HL-60/S4 treated with retinoic acid at 250 ng/mL for 4 days and 3 days (cell line): Measurements from ENCODE around the gene PXMP4.
"Not testable (repeated sequence)": the region's sequence is repeated elsewhere in the genome, so short reads cannot be mapped to it uniquely, and the experiment has no call there.

Source experiments
- in situ Hi-C: fragments of 300-500 bp; cut with MboI; formaldehyde crosslinking; loops from 2 replicates; pipeline ENCODE4 v1.7.0; 2022; ENCODE audit warnings: low sequenced_read_pairs

Gene PXMP4

GRCh38 chr20:33719989-33720709 lies at the start of gene PXMP4:
TSS of gene PXMP4 (minus strand) at chr20:33720310. CDS start at chr20:33720207, 103 bp downstream.
- in situ Hi-C loops, result no loop called here

DNA sequence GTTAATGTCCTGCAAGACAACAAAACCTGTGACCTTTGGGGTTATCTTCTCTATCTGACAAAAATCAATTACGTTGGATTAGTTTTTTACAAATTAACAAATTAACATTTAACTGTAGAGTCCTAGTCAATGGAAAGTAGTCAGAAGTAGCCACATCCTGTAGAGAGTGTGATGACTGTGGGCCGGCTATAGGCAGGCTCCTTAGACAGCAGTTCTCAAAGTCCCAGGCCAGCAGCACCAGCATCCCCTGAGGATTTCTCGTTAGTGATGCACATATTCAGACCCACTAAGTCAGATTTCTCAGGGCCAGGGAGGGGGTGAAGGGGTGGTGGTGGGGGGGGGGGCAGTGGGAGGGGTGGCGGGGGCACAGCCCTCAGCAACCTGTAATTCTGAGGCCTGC lies 48.9 kb upstream of the PXMP4 start:
- in situ Hi-C loops, result no loop called here

- in situ Hi-C loops, result no loop called here
Measured at GRCh38 chr20:33767777-33768138, 47.6 kb upstream of the PXMP4 start.

GRCh38 chr20:33766686-33767085 lies 46.6 kb upstream of the PXMP4 start:
- in situ Hi-C loops, result no loop called here

DNA sequence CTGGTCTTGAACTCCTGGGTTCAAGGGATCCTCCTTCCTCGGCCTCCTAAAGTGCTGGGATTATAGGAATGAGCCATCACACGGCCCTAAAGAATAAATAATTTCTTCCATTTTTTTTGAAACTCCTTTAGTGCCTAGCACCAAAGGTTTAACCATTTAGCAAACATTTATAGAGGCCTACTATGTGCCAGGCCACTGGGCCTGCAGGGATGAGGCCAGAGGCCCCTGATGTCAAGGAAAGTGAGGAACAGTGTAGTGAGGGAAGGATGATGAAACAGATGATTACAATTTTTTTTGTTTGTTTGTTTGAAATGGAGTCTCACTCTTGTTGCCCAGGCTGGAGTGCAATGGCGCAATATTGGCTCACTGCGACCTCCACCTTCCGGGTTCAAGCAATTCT lies 45.5 kb upstream of the PXMP4 start:
- in situ Hi-C loops, result no loop called here

DNA sequence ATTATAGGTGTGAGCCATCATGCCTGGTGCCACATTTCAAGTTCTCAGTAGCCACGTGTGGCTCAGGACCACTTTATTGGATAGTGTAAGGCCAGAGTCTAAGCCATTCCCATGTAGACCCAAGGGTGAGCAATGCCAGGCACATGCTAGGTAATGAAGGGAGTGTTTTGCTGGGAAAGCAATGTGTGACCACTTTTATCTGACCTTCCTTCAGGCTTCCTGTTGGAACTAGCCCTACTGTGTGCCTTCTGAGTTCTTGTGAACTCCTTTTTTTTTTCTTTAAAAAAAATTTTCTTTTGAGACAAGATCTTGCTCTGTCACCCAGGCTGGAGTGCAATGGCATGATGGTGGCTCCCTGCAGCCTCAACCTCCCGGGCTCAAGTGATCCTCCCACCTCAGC lies 45.0 kb upstream of the PXMP4 start:
- in situ Hi-C loops, result no loop called here

DNA sequence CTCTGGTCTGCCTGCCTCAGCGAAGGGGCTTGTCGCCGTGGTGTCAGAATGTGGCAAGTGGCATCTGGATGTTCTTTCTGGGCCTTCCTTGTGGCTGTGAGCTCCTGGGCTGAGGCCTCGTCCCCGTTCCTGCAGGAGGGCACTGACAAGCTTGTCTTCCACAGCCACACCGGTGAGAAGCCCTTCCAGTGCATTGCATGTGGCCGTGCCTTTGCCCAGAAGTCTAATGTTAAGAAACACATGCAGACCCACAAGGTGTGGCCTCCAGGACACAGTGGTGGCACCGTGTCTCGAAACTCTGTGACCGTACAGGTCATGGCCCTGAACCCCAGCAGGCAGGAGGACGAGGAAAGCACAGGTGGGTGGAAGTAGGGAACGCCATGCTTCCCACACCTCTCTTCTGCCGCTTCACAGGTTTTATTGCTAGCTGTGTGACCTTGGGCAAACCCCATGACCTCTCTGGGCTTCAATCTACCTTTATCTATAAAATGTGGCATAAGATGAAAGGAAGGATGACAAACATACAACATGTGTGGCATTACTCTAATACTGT lies 41.7 kb upstream of the PXMP4 start:
- in situ Hi-C loops, result no loop called here

GRCh38 chr20:33757458-33757857 lies 37.3 kb upstream of the PXMP4 start:
- in situ Hi-C loops, result no loop called here

DNA sequence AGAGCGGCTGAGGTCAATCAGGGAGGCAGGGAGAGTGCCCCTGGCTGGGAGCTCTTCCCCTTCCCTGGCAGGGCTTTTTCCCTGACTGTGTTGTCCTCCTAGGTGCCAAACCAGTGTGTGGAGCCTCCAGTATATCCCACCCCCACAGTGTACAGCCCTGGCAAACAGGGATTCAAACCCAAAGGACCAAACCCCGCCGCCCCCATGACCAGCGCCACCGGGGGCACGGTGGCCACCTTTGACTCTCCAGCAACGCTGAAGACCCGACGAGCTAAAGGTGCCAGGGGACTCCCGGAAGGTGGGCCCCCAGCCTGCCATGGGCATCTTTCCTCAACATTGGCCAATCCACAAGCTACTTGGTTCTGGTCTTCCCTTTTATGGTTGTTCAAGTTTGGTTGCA lies 36.9 kb upstream of the PXMP4 start:
- in situ Hi-C loops, result no loop called here

DNA sequence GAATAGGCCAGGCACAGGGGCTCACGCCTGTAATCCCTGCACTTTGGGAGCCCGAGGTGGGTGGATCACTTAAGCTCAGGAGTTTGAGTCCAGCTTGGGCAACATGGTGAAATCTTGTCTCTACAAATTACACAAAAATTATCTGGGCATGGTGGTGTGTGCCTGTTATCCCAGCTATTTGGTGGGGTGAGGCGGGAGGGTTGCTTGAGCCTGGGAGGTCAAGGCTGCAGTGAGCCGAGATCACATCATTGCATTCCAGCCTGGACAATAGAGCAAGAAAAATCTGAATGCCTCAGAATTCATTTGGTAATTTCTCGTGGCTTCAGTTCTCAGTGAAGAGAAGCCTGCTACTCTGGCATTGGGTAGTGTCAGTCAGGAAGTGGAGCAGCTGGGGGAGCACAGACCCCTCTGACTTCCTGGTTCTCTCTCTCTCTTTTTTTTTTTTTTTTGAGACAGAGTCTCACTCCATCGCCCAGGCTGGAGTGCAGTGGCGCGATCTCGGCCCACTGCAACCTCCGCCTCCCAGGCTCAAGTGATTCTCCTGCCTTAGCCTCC lies 35.9 kb upstream of the PXMP4 start:
- in situ Hi-C loops, result not testable (repeated sequence)

GRCh38 chr20:33753763-33754162 lies 33.7 kb upstream of the PXMP4 start:
- in situ Hi-C loops, result no loop called here

- in situ Hi-C loops, result no loop called here
Measured at GRCh38 chr20:33753143-33753542, 33.0 kb upstream of the PXMP4 start.

DNA sequence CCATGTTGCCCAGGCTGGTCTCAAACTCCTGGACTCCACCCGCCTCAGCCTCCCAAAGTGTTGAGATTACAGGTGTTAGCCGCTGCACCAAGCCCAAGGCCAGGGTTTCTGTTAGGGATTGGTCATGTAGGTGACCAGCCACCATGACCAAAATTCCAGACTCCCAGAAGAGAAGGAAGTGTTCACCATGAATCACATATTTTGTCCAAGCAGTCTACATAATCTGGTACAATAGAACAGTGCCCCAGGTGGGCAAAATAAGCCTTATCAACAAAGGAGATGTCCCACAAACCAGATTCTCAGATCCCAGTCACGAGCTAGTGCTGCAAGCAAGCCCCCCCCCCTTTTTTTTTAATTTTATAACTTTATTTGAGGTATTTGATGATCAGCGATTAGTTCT lies 31.7 kb upstream of the PXMP4 start:
- in situ Hi-C loops, result no loop called here

GRCh38 chr20:33746325-33746998 lies 26.4 kb upstream of the PXMP4 start:
- in situ Hi-C loops, result no loop called here

DNA sequence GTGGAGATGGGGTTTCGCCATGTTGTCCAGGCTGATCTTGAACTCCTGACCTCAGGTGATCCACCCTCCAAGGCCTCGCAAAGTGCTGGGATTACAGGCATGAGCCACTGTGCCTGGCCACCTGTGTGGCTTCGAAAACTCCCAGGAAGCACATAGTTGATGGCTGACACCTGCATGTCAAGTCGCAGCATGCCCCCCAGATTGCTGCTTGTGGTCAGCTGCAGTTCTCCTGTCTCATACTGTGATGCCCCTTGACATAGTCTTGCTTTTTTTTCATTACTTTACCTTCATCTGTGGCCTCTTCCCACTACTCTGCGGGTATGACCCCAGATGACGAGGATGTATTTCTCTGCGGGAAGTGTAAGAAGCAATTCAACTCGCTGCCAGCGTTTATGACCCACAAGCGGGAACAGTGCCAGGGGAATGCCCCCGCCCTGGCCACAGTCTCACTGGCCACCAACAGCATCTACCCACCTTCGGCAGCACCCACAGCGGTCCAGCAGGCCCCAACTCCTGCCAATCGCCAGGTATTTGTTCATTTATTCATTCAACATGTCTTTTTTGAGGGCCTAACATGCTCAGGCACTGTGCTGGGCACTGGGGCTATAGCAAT lies 24.8 kb upstream of the PXMP4 start:
- in situ Hi-C loops, result no loop called here

DNA sequence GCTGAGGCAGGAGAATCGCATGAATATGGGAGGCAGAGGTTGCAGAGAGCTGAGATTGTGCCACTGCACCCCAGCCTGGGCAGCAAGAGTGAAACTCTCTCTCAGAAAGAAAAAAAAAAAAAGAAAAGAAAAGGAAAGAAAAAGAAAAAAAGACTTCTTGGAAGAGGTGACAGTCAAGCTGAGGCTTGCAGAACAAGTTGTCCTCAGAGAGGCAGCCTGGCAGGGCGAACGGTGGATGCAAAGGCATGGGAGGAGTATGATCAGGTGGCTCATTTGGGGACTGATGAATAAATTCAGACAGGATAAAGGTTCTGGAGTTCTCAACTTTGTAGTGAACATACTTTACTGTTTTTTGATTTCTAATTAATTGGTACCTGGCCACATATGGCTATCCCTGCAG lies 24.1 kb upstream of the PXMP4 start:
- in situ Hi-C loops, result no loop called here

DNA sequence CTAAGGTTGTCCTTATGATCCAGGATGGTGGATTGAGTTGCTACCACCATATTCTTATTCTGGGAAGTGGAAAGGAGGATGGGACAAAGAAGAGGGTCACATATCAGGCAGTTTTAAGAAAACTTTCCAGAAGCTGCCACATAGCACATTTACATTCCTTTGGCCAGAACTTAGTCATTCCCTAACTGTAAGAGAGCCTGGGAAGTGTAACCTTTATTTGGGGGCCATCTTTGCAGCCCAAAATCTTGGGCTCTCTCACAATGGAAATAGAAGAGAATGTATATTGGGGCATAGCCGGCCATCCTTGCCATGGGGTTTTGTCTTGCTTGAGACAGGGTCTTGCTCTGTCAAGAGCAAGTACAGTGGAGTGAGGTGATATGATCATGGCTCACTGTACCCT lies 20.1 kb upstream of the PXMP4 start:
- in situ Hi-C loops, result no loop called here

DNA sequence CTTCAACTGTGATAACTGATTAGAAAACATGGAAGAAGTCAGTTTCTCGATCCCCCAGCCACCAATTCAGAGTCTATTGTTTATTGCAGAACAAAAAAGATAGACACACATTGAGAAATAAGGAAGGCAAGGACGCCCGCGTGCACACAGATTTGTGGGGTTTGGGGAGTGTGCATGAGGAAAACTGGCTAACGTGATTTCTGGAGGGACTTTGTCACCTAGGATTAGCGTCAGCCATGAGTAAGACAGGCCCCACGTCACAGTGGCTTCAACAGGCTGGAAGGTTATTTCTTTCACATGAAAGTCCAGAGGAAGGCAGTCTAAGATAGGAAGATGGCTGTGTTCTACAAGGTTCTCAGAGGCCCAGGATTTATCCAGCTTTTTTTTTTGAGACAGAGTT lies 19.4 kb upstream of the PXMP4 start:
- in situ Hi-C loops, result no loop called here

DNA sequence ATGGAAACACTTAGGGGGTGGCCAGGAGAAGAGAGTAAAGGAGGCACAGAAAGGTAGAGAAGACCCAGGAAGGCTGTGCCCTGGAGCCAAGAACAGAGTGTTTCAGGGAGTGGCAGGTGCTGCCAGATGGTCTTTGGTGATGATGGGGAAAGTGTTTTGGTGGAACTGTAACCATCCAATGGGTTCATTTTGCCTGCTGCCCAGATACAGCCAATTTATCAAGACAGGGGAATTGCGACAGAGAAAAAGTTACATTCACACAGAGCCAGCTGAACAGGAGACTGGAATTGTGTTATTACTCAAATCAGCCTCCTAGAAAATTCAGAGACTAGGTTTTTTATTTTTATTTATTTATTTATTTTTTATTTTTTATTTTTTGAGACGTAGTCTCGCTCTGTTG lies 16.9 kb upstream of the PXMP4 start:
- in situ Hi-C loops, result no loop called here

GRCh38 chr20:33733654-33734576 lies 13.8 kb upstream of the PXMP4 start:
- in situ Hi-C loops, result no loop called here
